ENCODE results near the gene AGO3.
A peak's percentile ranks its signal among the peaks of the same experiment; 100 is the strongest.

The AGO3 gene

DNA sequence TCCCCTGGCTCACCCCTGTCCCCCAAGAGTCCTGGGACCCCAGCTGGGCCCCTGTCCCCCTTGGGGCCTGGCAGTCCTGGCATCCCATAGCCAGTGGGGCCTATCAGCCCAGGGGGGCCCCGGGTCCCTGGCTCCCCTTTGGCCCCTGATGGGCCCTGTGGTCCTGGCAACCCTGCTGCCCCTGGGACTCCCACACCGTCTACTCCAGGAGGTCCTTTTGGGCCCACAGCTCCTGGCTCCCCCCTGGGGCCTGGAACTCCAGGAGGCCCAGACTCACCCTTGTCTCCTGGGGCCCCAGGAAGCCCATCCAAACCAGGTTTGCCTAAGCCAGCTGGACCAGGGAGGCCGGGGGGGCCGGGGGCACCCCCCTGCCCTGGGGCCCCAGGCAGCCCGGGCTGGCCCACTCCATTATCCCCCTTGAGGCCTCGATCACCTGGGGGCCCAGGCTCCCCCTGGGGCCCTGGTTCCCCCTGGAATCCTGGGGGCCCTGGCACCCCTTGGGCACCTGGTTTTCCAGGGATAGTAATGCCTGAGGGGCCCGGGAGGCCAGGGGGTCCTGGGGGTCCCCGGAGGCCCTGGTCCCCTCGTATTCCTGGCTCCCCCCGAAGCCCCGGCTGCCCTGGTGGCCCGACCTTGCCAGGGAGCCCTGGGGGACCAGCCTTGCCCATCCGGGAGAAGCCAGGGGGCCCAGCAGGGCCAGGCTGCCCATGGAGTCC, 167.9 kb downstream of the AGO3 start:
- no peak for DNase-seq

DNA sequence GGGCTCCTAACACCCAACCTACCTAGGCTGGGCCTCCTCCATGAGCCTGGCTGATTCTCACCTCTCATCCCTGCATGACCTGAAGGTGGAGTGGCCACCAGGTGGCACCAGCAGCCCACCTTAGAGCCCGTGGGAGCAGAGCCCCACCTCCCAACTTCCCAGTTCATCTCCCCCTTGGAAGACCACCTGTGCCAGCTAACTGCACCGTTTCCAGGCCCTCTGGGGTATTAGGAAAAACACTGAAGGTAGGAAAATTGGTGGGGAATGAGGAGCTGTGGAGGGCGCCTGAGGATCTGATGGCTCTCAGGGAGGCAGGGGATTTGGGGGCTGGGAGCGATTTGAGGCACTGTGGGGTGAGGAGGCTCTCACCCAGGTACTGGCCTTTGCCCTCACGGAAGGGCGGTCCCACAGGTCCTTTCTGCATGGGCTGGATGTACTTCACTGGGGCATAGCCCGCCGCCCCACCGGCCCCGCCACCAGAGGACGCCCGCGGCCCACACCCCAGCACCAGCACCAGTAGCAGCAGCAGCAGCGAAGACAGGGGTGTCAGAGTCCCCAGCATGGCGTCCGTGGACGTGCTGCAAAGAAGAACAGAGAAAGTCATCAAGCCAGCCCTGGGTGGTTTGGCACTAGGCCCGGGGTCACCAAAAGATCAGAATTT, 168.9 kb downstream of the AGO3 start:
- DNase-seq, result peak; percentile 11

DNA sequence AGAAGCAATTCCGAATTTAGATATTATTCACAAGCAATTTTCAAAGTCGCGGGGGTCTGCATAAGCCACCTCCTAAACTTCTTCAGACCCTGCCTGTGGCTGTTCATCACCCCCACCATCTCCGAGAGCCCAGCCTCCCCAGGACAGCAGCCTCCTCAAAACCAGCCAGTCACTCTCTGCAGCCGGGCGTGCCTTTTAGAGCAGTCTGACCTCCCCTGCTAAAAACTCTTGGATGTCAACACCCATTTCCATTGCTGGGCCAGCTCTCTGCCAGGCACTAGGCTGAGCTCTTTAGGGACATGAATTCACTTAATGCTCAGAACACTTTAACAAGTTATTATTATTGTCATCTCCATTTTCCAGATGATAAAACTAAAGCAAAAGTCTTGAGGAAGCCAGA, 169.5 kb downstream of the AGO3 start:
- DNase-seq, result no peak

DNA sequence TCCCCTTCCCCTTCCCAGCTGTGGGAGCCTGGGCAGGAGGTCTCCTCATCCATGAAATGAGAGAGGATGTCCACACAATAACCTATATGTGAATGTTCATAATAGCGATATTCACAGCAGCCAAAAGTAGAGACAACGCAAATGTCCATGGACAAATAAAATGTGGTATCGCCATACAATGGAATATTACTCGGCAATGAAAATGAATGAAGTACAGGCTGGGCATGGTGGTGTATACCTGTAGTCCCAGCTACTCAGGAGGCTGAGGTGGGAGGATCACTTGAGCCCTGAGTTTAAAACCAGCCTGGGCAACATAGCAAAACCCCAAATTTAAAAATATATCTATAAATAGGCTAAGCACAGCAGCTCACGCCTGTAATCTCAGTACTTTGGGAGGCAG, 170.6 kb downstream of the AGO3 start:
- no peak for DNase-seq

DNA sequence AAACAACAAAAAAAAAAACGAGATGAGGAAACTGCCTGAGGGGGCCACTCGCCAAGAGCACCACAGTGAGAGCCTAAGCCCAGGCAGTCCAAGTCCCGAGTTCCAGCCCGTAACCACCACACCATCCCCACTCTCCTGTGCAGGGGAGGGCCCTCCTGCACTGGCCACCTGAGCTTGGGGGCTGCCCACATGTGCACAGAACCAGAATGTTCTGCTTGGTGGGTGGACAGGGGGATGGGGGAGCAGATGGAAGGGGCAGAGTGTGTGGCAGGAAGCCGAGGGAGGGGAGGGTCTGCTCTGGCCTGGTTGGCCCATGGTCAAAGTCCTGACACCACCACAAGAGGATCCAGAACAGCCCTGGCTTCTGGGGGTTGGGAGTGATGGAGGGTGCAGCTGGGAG, 175.4 kb downstream of the AGO3 start:
- DNase-seq, result no peak

DNA sequence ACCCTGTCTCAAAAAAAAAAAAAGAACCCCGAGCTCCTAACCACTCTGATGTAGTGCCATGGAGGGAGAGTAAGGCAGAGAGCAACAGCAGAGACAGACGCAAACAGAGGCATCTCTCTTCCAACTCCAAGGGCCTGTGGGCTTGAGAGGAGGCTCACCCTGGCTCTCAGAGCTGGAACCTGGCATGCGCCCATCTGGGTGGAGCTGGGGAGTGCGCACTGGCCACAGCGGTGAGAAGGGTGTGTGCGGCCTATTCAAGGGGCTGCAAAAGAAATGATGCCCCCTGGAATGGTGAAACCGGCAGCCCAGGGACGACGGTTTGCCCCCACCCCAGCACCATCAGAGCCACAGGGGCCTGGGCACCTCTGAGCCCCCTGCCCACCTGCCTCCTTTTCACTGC, 176.5 kb downstream of the AGO3 start:
- no peak for DNase-seq

DNA sequence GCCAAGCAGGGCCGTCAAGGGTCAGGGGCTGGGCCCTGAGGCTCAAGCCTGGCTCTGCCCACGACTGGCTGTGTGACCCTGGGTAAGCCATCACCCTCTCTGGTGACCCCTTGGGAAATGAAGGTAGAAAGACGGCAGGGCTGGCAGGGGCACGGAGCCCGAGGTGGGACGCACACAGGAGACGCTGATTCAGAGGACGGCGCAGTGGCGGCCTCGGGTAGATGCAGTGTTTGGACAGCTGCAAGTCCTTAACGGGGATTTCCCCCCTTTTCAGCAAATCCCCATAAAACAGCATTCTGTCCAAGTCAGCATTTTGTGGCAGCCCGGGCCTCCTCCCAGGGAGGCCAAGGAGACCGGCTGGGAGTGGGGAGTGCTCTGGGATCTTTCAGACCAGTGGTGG, 177.4 kb downstream of the AGO3 start:
- DNase-seq, result no peak

DNA sequence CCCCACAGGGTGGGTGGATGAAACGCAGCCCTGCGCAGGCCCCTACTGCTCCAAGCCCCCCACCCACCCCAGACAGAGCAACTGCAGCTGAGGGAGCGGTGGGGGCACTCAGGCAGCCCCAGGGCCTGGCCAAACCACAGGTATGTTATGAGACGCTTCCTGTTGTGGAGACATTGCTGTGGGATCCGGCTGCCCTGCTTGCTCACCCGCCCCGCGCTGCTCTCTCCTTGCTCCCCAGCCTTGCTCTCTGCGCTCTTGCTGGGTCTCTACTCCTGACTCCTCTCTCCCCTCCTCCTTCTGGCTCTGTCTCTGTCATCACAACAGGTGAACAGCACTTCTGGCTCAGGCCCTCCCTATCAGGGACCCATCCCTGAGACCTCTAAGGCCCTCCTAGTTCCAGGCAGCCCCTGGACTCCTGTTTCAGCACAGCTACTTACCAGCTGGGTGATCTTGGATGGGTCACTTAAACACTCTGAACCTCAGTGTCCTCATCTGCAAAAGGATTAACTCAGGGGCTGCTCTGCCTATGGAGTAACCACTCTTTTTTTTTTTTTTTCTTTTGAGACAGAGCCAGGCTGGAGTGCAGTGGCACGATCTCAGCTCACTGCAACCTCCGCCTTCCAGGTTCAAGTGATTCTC, 178.3 kb downstream of the AGO3 start:
- no peak for DNase-seq

DNA sequence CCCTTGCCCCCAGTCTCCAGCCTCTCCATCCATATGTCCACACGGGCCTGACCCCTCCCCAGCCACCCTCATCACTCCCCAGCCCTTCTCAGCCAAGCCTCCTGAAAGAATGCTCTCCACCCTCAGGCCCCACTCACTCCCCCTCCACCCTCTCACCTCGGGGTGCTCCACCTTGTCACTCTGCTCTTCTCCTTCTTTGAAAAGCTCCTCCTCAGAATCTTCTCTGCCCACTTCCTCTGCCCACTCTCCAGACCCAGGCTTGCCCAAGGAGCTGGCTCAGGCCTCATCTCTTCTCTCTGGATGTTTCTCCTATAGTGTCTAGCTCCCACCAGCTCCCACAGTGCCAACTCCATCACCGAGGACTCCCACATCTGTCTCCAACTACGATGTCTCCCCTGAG, 180.2 kb downstream of the AGO3 start:
- DNase-seq, result no peak

DNA sequence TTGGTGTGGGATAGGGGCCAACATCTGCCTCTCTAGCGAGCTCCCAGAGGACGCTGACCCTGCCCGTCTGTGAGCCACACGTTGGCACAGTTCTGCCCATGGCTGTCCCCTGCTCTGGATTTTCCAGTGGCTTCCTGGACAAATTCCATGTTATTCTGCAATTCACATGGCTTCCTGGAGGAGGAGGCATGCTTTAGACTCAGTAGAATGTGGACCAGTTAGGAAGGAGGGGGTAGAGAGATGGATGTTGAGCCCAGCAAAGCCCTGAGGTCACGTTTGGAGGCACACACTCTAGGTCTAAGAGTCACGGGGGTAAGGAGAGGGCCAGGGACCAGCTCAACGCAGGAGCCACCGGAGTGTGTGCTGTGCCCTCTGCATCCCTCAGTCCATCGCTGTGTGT, 181.9 kb downstream of the AGO3 start:
- DNase-seq, result no peak

DNA sequence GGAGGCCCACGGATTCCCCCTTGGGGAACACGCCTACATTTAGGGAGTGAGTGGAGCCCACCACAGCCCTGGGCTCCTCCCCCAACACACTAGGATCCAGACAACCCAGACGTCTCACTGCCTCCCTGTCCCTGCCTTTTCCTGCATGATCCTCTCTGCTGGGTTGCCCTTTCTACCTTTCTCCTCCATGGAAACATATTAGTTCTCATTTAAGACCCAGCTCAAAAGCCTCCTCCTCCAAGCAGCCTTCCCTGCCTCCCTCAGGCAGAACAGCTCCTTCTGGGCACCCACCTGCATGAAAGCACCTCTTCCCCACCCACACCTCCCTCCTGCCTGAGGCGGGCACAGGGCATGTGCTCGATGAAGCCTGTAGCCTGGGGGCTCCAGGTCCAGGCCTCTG, 183.5 kb downstream of the AGO3 start:
- no peak for DNase-seq

DNA sequence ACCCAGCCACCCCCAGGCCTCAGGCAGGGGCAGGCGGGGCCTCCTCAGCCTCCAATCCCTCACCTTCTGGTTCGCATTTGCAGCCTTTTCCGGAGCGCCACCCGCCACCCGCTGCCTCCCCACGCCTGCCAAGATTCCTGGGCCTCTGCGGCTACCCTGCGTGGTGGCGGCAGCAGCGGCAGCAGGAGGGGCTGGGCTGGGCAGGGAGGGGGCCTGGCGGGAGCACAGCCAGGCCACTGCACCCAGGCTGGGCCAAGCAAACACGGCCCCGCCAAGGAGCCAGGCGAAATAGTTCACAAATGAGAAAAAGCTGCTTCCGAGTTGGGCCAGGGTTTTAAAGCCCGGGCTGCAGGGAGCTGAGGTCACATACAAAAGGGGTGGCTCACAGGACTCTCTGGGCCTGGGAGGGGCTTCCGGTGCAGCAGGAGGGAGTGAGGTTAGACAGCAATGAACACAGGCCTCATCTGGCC, 184.3 kb downstream of the AGO3 start:
- no peak for DNase-seq

DNA sequence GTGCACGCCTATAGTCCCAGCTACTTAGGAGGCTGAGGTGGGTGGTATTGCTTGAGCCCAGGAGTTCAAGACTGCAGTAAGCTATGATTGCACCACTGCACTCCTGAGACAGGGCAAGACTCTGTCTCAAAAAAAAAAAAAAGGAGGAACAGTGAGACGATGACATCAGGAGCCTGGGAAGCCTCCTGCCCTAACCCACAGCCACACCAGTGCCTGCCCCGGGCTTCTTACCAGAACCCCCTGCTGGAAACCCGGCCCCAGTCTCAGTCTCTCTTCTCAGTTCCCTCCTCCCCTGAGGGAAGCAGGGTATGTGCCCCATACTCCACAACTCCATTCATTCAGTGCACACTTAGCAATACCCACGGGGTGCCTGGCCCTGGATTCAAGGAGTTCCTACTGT, 185.0 kb downstream of the AGO3 start:
- DNase-seq, result no peak

DNA sequence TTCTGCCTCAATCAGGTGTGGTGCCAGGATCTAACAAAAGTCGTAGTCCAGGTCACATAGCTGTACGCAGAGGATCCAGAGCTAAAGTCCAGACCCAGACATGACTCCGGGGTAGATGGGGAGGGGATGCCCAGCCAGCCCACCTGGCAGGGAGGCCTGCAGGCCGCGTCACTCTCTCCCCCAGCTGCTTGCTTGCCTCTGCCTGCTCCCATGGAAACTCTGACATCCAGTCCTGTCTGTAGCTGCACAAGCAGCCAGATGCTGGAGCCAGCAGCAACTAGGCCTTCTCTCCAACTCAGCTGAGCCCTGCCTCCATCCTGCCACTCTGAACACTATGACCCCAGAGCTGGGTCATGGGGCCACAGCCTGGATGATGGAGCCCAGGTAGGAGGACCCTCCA, 186.0 kb downstream of the AGO3 start:
- no peak for DNase-seq

DNA sequence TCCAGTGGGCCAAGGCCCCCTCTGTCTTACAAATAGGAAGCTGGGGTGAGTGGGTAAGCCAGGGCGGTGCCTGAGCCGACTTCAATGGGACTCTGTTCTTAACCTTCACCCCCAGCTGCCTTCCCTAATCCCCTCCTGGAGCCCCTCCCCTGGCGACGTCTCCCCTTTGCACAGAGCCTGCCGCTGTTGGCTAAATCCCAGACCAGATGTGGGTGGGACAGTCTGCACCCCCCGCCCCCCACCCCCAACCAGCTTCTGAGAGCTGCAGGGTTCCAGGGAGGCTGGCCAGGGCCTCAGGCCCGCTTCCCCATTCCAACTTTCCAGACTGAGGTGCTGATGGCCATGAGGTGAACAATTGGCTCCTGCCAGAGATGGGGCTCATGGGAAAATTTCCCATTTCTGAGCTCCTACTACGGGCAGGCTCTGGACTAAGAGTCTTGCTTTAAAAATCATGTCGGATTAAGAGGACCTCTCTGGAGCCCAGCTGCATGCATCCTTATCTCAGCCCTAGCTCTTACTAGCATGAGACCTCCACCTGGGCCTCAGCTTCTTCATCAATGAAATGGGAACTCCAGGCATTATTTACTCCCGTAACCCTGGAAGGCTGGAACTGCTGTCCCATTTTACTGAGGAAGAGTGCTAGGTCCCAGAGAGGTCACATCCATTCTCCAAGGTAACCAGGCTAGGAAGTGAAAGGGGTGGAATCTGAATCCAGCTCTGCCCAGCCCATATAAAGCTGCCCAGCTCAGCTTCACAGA, 187.7 kb downstream of the AGO3 start:
- no peak for DNase-seq

DNA sequence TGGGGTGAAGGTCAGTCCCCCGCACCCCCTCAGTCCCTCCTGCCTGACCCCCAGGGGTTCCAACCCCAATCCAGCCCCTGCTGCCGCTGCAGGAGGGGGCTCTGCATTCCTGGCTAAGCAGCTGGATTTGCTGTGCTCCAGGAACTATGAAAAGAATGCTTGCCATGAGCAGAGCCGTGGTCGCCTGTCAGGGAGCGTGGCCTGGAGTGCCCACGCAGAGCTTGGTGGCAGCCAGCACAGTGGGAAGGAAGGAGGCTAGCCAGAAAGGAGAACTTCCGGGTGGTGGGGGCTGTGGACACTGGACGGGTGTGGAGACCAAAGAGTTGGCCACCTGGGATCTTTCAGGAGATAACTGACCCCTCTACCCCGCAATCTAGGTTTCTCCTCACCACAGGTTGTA, 188.6 kb downstream of the AGO3 start:
- DNase-seq, result no peak
